ENCODE results near the gene SYNE2.

The SYNE2 gene

GRCh38 chr14:64114166-64114565 is 261.4 kb downstream of the SYNE2 start:
- TF ChIP-seq FOXM1 (IDR thresholded peaks at IDR 0.05; ENCODE audit: borderline replicate concordance, low read depth), result no peak
- no peak for TF ChIP-seq EGR1 (IDR thresholded peaks at IDR 0.05)
- no peak for TF ChIP-seq USF1 (IDR thresholded peaks at IDR 0.05)
- no peak for TF ChIP-seq REST (IDR thresholded peaks at IDR 0.05; ENCODE audit: low read depth)
- TF ChIP-seq CREB1 (IDR thresholded peaks at IDR 0.05; ENCODE audit: low read depth), result no peak
- TF ChIP-seq ZBTB7A (IDR thresholded peaks at IDR 0.05; ENCODE audit: low read depth), result no peak
- TF ChIP-seq NFIC (IDR thresholded peaks at IDR 0.05), result no peak
- TF ChIP-seq CEBPB (IDR thresholded peaks at IDR 0.05), result no peak
- TF ChIP-seq RAD21 (IDR thresholded peaks at IDR 0.05; ENCODE audit: low read depth), result no peak
- no peak for TF ChIP-seq MAX (IDR thresholded peaks at IDR 0.05)

GRCh38 chr14:64114796-64115195 is 262.0 kb downstream of the SYNE2 start:
- TF ChIP-seq RAD21 (IDR thresholded peaks at IDR 0.05; ENCODE audit: low read depth), result no peak
- TF ChIP-seq TEAD4 (IDR thresholded peaks at IDR 0.05), result no peak
- no peak for TF ChIP-seq TAF1 (IDR thresholded peaks at IDR 0.05; ENCODE audit: low read depth)
- no peak for TF ChIP-seq ZBTB7A (IDR thresholded peaks at IDR 0.05; ENCODE audit: low read depth)
- no peak for TF ChIP-seq REST (IDR thresholded peaks at IDR 0.05; ENCODE audit: low read depth)
- TF ChIP-seq CEBPB (IDR thresholded peaks at IDR 0.05), result no peak
- TF ChIP-seq MAX (IDR thresholded peaks at IDR 0.05), result no peak
- no peak for TF ChIP-seq USF1 (IDR thresholded peaks at IDR 0.05)
- TF ChIP-seq NFIC (IDR thresholded peaks at IDR 0.05), result no peak
- no peak for TF ChIP-seq YY1 (IDR thresholded peaks at IDR 0.05; ENCODE audit: low read depth)
- TF ChIP-seq EP300 (IDR thresholded peaks at IDR 0.05; ENCODE audit: borderline replicate concordance), result no peak
- no peak for TF ChIP-seq TCF12 (IDR thresholded peaks at IDR 0.05; ENCODE audit: low read depth)
- no peak for TF ChIP-seq EGR1 (IDR thresholded peaks at IDR 0.05)
- no peak for TF ChIP-seq CREB1 (IDR thresholded peaks at IDR 0.05; ENCODE audit: low read depth)

GRCh38 chr14:64115401-64115800 is 262.6 kb downstream of the SYNE2 start:
- TF ChIP-seq RAD21 (IDR thresholded peaks at IDR 0.05; ENCODE audit: low read depth), result no peak
- TF ChIP-seq TCF12 (IDR thresholded peaks at IDR 0.05; ENCODE audit: low read depth), result no peak
- TF ChIP-seq USF1 (IDR thresholded peaks at IDR 0.05), result no peak
- no peak for TF ChIP-seq EP300 (IDR thresholded peaks at IDR 0.05; ENCODE audit: borderline replicate concordance)
- no peak for TF ChIP-seq ZBTB7A (IDR thresholded peaks at IDR 0.05; ENCODE audit: low read depth)
- TF ChIP-seq FOXM1 (IDR thresholded peaks at IDR 0.05; ENCODE audit: borderline replicate concordance, low read depth), result no peak
- no peak for TF ChIP-seq NFIC (IDR thresholded peaks at IDR 0.05)
- no peak for TF ChIP-seq REST (IDR thresholded peaks at IDR 0.05; ENCODE audit: low read depth)
- TF ChIP-seq TAF1 (IDR thresholded peaks at IDR 0.05; ENCODE audit: low read depth), result no peak
- no peak for TF ChIP-seq MAX (IDR thresholded peaks at IDR 0.05)
- TF ChIP-seq TEAD4 (IDR thresholded peaks at IDR 0.05), result no peak
- no peak for TF ChIP-seq CEBPB (IDR thresholded peaks at IDR 0.05)
- TF ChIP-seq EGR1 (IDR thresholded peaks at IDR 0.05), result no peak
- TF ChIP-seq CREB1 (IDR thresholded peaks at IDR 0.05; ENCODE audit: low read depth), result no peak
- no peak for TF ChIP-seq YY1 (IDR thresholded peaks at IDR 0.05; ENCODE audit: low read depth)

All from Ishikawa (cell line).